ENCODE measurements around the gene C8A.

C8A gene

DNA sequence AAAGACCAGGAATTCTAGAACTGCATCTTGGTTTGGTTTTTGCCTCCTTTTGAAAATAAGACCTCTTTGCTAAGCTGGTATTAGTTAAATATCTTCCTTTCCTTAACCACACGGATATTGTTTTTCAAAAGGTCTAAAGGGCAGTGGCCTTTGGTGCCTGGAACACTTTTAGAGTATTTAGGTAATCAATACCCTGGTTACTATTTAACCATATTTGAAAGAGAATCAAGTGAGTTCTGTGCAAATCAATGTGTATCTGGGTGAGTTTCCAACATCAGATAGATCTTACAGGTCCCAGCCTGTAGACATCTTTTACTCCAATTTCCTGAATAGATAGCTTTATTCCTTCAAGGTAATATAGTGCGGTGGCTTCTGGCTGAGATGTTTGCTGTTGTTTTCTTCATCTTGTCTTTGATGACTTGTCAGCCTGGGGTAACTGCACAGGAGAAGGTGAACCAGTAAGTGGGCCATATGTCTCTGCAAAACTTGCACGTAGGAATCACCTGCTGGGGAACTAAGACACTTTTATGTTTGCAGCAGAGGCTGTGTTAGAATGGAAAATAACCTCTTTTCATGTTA, at the start of gene C8A:
TSS of gene C8A (plus strand) at position 277 of the 579 bp plus-strand sequence. CDS start at position 382, 105 bp downstream.
- no peak for DNase-seq

- no peak for DNase-seq
Observed at GRCh38 chr1:56806804-56807203, 47.8 kb upstream of the C8A start.

- DNase-seq: no peak
Observed at GRCh38 chr1:56808410-56808809, 46.2 kb upstream of the C8A start.

- no peak for DNase-seq
Observed at GRCh38 chr1:56811331-56811730, 43.3 kb upstream of the C8A start.

DNA sequence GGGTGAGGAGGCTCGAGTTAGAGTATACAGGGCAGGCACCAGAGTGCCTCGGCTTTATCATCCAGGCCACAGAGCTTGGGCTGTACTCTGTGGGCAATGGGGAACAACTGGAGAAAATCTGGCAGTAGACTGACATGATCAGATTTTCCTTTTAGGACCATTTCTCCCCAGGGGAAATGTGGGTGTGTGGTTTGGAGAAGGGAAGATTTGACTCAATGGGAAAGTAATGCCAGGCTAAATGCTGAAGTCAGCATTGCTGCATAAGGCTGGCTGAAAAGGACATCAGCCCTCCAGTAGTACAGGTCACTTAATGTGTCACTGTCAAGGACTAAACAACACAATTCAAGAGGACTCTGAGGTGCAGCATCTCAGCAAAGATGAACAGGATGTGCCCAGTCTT, 40.4 kb upstream of the C8A start:
- DNase-seq: no peak

DNA sequence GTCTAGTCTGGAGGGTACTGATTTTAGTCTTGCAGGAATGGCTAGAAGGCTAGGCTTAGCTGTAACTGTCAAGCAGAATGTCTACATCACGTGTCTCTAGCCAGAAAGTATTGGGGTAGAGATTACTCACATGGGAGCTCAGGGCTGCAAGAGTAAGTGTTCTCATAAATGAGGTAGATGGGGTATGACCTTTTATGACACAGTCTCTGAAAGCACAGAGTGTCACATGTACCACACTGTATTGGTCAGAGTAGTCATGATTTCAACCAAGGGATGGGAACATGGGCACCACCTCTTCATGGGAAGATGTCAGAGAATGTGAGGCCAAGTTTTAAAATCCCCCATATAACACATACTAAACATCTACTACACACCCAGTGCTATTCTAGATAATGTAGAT, 38.3 kb upstream of the C8A start:
- DNase-seq: no peak

DNA sequence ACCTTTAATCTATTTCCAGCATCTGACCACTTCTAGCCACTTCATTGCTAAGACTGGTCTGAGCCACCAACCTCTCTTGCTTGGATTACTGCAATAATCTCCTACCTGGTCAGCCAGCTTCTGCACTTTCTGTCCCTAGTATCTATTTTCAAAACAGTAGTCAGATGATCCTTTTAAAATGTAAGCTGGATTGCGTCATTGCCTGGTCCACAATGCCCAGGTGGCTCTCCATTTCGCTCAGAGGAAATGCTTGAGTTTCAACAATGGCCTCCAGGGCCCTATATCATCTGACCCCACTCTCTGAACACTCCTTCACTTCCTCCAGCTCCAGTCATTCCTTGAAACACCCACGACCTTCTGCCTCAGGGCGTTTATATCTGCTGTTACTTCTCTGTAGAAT, 37.7 kb upstream of the C8A start:
- no peak for DNase-seq

GRCh38 chr1:56817716-56818463, 36.7 kb upstream of the C8A start:
- DNase-seq: no peak

DNA sequence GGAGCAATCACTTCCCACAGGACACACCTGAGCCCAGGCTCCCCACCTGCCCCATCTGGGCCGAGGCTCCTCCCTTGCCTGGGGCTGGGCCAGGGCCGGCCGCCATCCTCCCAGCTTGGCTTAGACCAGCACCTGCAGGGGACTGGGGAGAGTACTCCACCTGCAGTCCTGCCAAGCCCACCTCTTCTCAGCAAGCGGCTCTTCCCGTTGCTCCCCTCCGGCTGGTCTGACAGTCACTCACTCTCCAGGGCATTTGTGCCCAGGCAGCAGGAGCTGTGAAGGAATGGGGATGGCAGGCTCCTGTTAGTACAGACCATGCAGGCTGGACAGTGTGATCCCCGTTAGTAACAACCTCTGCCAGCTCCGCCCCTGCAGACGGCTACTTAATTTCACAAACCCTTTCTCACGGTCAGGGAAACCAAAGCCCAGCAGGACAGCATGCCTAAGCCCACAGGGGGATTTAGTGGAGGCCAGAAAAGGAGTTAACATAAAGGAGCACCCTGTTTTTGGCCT, 35.2 kb upstream of the C8A start, which contains the start of gene FYB2:
TSS of gene FYB2 (minus strand) at position 18 of the 513 bp plus-strand sequence. CDS start 114 bp downstream, outside the sequence.
- DNase-seq: no peak

DNA sequence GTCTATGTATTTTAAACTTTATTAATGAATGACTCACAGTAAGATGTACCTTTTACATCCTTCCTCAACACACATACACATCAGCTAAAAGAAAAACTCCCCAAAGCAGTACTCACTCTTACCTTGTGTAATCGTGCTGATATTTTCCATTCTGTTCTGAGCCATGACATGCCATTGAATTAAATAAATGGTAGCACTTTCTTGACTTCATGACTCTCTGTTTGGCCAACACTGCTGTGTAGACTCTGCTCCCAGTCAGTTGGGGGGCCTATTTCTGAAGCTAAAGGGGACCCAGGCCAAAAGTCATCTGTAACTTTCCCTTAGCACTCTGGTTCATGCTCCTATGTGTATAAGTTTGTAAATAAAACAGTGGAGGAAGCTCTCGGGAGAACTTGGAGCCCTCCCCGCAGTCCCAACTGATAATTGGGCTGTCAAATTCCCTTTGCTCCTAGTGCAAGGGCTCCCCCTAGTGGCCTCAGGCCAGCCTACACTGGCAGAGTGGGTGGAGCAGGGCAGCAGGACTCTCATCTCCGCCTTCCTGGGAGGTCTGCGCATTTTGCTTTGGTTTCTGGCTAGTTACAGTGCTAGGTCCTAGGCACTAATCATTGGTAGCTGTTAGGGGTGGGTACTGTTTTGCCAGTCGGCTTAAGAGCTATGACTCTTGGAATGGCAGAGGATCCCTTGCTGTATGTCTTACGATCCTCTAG, 33.7 kb upstream of the C8A start:
- peak; percentile 53 for DNase-seq

DNA sequence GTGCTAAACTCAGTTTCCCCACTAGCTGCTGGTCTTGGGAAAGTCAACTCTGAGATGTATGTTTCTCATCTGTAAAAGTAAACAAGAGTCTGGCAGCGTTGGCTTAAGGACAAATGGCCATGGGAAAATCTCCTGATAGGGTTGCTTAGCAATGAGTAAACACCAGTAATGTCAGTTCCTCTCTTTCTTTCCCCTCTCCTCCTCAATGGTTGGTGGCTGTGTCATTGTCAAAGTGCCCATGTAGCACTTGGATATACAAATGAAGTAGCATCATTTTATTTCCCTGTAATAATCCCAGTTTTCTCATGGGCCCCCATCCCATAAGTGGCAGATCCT, 33.2 kb upstream of the C8A start:
- no peak for DNase-seq

DNA sequence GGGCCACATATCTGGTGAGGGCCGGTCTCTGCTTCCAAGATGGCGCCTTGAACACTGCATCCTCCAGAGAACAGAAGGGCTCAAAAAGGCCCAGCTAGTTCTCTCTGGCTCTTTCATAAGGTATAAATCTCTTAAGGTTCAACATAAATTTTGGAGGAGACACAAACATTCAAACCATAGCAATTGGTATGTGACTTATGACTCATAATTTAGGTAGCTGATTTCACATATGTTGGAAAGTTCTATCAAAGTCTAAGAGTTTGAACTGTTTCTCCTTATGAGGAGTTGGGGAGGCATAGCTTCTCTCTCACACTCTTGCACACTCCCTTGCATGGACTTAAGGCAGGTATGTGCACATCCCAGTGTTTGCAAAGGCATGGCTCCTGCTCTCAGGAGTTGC, 30.3 kb upstream of the C8A start:
- DNase-seq: no peak

DNA sequence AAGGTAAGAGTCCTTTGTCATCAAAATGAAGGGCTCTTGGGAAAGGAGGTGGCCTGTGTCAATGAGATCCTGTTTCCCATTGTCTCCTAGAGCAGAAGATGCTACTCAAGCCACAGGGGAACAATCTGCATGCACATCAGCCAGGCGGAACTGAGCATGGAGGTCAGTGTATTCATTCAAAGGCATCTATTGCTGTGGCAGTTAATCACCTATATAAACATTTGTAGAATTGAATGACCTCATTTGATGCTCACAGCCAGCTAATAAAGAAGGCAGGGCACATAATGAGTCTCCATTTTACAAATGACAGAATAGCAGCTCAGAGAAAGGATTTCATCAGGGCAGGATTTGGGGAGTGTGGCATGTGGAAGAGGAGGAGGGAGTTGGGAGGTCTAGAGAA, 29.7 kb upstream of the C8A start:
- DNase-seq: no peak

- DNase-seq: no peak
Observed at GRCh38 chr1:56825436-56825835, 29.2 kb upstream of the C8A start.

DNA sequence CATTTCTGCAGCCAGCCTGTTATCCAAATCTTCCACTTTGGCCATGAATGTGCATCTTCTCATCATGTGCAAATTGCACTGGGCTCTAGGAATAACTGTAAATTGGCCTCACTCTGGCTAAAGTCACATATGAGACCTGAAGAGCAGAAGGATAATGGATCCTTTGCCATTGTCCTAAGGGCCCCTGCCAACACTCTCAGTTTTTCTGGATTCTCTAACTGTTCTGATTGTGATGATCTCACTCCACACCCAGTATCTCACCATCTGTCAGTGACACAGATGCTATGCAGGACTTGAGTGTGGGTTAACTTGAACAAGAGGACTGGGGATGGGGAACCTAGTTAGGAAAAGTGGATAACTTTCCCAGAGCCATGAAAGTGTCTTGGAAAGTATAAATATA, 26.9 kb upstream of the C8A start:
- no peak for DNase-seq

DNA sequence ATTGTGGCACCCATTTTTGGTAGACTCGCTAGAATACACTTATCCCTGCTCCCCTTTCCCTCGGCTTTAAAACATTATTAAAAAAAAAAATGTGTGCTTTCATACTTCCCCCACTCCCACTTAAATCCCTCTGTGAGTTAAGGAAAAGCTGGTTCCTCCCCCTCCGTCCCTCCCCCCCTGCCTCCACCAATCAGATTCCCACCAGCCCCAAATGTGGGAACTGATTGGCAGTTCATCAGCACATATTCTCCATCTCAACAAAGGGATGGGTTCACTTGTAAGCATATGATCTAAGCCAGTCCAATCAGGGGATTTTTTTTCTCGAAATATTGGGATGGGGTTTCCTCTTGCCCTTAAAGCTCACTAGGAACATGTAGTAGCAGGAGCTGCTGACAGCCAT, 24.5 kb upstream of the C8A start:
- DNase-seq: no peak

GRCh38 chr1:56831871-56832693, 22.5 kb upstream of the C8A start:
- DNase-seq: peak; percentile 59

DNA sequence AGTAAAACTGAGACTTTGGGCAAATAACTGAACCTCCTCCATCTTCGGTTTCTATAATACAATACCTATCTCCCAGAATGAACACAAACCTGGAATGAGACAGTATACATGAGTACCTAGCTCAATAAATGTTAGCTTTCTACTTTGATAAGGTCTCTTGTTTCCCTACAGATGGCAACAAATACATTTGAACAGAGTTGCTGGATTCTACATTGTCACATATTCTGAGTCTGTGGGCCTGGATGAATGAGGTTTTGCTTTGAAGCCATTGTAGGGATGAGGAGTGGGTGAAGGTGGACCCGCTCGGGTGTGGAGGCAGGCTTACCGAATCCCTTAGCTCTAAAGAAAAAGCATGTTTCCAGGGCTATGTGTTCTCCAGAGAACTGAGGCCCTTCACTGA, 21.5 kb upstream of the C8A start:
- no peak for DNase-seq

GRCh38 chr1:56834137-56834900, 20.3 kb upstream of the C8A start:
- no peak for DNase-seq

- DNase-seq: no peak
Observed at GRCh38 chr1:56835657-56836056, 18.9 kb upstream of the C8A start.

DNA sequence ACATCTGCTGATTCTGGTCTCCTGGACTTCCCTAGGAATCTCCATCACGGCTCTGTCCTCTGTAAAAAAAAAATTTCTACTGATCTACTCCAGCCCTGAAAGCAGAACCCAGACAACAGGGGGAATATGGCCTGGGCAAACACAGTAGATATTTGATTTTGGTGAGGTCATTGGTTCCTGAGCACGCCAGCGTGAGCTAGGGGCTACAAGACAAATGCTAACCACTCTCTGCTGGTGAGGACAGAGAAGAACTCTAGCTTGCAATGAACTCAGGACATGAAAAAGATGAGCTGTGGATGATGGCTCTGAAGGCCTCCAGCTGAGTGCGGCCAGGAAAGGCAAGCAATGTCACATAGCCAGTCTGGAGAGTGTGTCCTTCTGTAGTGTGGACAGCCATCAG, 18.2 kb upstream of the C8A start:
- no peak for DNase-seq

DNA sequence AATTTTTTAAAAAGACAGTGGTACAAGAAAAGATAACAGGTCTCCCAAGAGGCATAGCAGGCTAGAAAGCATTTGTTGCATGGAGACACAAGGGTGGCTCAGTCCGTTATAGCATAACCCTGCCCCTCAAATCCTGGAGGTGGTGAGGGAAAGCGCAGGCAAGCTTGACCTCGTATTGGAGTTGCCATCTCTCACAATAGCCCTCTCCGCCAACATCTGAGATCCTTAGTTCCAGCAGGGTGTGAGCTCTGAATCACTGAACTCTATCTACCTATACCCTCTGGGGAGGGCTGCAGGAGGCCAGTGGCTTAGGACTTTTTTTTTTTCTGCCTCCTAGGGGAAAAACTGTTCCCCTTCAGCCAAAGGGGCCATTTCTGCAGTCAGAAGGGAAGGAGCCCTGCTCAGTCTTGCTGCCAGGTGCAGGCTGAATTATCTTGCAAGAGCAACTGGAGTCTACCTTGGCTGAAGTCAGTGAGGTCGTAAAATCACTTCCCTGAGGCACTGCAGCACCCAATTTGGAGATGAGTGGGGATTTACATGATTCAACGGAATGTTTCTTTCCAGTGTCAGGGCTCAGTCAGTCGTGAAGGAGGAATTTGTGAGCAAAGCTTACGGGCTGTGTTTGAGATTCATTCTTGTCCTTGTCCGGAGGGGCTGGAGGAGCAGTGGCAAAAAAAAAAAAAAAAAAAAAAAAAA, 17.2 kb upstream of the C8A start:
- no peak for DNase-seq

All from activated CD4-positive, alpha-beta T cell treated with anti-CD3 and anti-CD28 coated beads, Interleukin-2, amount 50 U/mL, for 1 hour (primary cell).